GM19467 (cell line): ENCODE results near the gene CDH15.
A peak's percentile ranks its signal among the peaks of the same experiment; 100 is the strongest.

Experiments
- ATAC-seq: cut with Tn5 transposase; IDR thresholded peaks from one replicate; pipeline ENCODE4 v1.9.1; 2021; ENCODE audit warnings: mild to moderate bottlenecking, moderate library complexity; ENCODE audit not compliant: unreplicated experiment

The CDH15 gene

GRCh38 chr16:89171216-89172170 is at the start of gene CDH15:
TSS of gene CDH15 (plus strand) at chr16:89171748. CDS start at chr16:89171832, 84 bp downstream.
- ATAC-seq: peak; percentile 64

- no peak for ATAC-seq
Measured at GRCh38 chr16:89122322-89122851, 49.2 kb upstream of the CDH15 start.

GRCh38 chr16:89123001-89123830 is 48.3 kb upstream of the CDH15 start:
- ATAC-seq: no peak

- ATAC-seq: no peak
Measured at GRCh38 chr16:89123831-89124100, 47.8 kb upstream of the CDH15 start.

GRCh38 chr16:89129378-89129777 is 42.2 kb upstream of the CDH15 start:
- no peak for ATAC-seq

- ATAC-seq: no peak
Measured at GRCh38 chr16:89130448-89130847, 41.1 kb upstream of the CDH15 start.

GRCh38 chr16:89131783-89132182 is 39.8 kb upstream of the CDH15 start:
- no peak for ATAC-seq

GRCh38 chr16:89132194-89133005 is 39.1 kb upstream of the CDH15 start:
- ATAC-seq: no peak

GRCh38 chr16:89133457-89134127 is 38.0 kb upstream of the CDH15 start:
- ATAC-seq: no peak

- ATAC-seq: no peak
Measured at GRCh38 chr16:89134269-89134668, 37.3 kb upstream of the CDH15 start.

GRCh38 chr16:89135166-89135565 is 36.4 kb upstream of the CDH15 start:
- ATAC-seq: no peak

- no peak for ATAC-seq
Measured at GRCh38 chr16:89135971-89136765, 35.4 kb upstream of the CDH15 start.

GRCh38 chr16:89136931-89137330 is 34.6 kb upstream of the CDH15 start:
- no peak for ATAC-seq

- no peak for ATAC-seq
Measured at GRCh38 chr16:89137666-89138512, 33.7 kb upstream of the CDH15 start.

GRCh38 chr16:89138513-89138795 is 33.1 kb upstream of the CDH15 start:
- ATAC-seq: no peak

GRCh38 chr16:89138843-89139520 is 32.6 kb upstream of the CDH15 start:
- no peak for ATAC-seq

- ATAC-seq: no peak
Measured at GRCh38 chr16:89139907-89140361, 31.6 kb upstream of the CDH15 start.

- ATAC-seq: no peak
Measured at GRCh38 chr16:89140401-89140800, 31.1 kb upstream of the CDH15 start.
